HFF-Myc (cell line): ENCODE results near the gene NR1H2.
A peak's percentile ranks its signal among the peaks of the same experiment; 100 is the strongest.

Experiments
- DNase-seq: peaks from one replicate; pipeline ENCODE4 v3.0.0-alpha.2; 2011; ENCODE audit warnings: low read depth; ENCODE audit errors: extremely low read depth
- H3K4me3 ChIP-seq: replicated peaks from 2 replicates; pipeline ENCODE4 v1.5.1; 2011; ENCODE audit warnings: low read depth, mild to moderate bottlenecking, control low read depth, low read length
- CTCF ChIP-seq: IDR thresholded peaks from 2 replicates; pipeline ENCODE4 v1.5.1; 2012; ENCODE audit warnings: mild to moderate bottlenecking, low read depth, low read length, control low read depth; ENCODE audit errors: missing control alignments

Gene NR1H2

GRCh38 chr19:50368649-50369570 lies 7.3 kb upstream of the NR1H2 start:
- DNase-seq = peak; percentile 66
- TF ChIP-seq CTCF = peak; percentile 82
- peak overlapping the region; percentile 44 for H3K4me3 ChIP-seq

- TF ChIP-seq CTCF = no peak
- DNase-seq = no peak
These were observed 4.3 kb upstream of the NR1H2 start for GRCh38 chr19:50371914-50372475.

GRCh38 chr19:50377051-50377461 lies 799 bp downstream of the NR1H2 start:
- no peak for DNase-seq
- no peak for TF ChIP-seq CTCF
- peak overlapping the region; percentile 11; the same call in 1 of the 2 replicates for H3K4me3 ChIP-seq

More at GRCh38 chr19:50371914-50372475, 4.3 kb upstream of the NR1H2 start:
- H3K4me3 ChIP-seq = no peak overlapping the region

GRCh38 chr19:50377517-50377916 lies 1.3 kb downstream of the NR1H2 start:
- no peak for DNase-seq
- H3K4me3 ChIP-seq = no peak overlapping the region
- no peak for TF ChIP-seq CTCF

- TF ChIP-seq CTCF = no peak
- no peak overlapping the region for H3K4me3 ChIP-seq
- no peak for DNase-seq
These were observed 2.1 kb downstream of the NR1H2 start for GRCh38 chr19:50378169-50378862.

GRCh38 chr19:50378863-50379236 lies 2.6 kb downstream of the NR1H2 start:
- no peak for DNase-seq
- no peak overlapping the region for H3K4me3 ChIP-seq
- TF ChIP-seq CTCF = no peak
